Activated naive CD4-positive, alpha-beta T cell treated with anti-CD3 and anti-CD28 coated beads, Interleukin-2, amount 10 ng/mL, durations not matched to agents 7 days and 5 days (primary cell): ENCODE data around the gene METTL22.

ENCODE experiments used
- CTCF ChIA-PET: fragments of 350-600 bp; sonication (Branson Sonifier 250); formaldehyde crosslinking; loops from one replicate; lab custom pipeline; 2021; ENCODE audit warnings: antibody characterized with exemption; lab: Charles Lee
- DNase-seq: peaks from one replicate; pipeline ENCODE4 v3.0.0-alpha.2; 2020
- H3K27ac Mint-ChIP-seq: one replicate; pipeline ENCODE4 v1.8.0; 2021; ENCODE audit warnings: mild to moderate bottlenecking, moderate library complexity, mixed read lengths
- H3K27me3 Mint-ChIP-seq: one replicate; pipeline ENCODE4 v1.8.0; 2021; ENCODE audit warnings: mild to moderate bottlenecking, mixed read lengths
- H3K36me3 Mint-ChIP-seq: one replicate; pipeline ENCODE4 v1.8.0; 2021; ENCODE audit warnings: mixed read lengths
- H3K4me1 Mint-ChIP-seq: one replicate; pipeline ENCODE4 v1.8.0; 2021; ENCODE audit warnings: mixed read lengths
- H3K4me3 Mint-ChIP-seq: one replicate; pipeline ENCODE4 v1.8.0; 2021; ENCODE audit warnings: mild to moderate bottlenecking, moderate library complexity, mixed read lengths
- H3K9me3 Mint-ChIP-seq: one replicate; pipeline ENCODE4 v1.8.0; 2021; ENCODE audit warnings: mixed read lengths

METTL22 gene

DNA sequence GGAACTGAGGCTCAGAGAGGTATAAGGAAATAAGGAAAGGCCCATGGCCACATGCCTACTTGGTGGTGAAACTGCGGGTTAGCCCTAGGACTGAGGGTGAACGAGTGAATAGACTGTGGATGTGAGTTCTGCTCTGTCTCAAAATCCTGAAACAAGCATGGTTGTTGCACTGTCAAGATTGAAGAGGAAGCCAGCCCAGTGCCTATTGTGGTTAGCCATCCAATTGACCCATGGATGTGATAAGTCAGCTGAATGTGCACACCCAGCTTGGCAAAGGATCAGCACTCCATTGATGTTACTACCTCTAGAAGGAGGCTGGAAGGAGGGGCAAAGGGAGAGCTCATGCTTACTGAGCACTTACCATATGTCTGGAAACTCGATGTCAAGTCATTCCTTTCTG lies 35.6 kb upstream of the METTL22 start:
- DNase-seq, result no peak
- CTCF ChIA-PET, result no interaction called here
- H3K36me3 Mint-ChIP-seq, result no peaks in the 10 kb centered on the region
- no peak overlapping the region for H3K27ac Mint-ChIP-seq
- H3K9me3 Mint-ChIP-seq, result no peaks in the 10 kb centered on the region
- H3K4me3 Mint-ChIP-seq, result no peak overlapping the region
- H3K27me3 Mint-ChIP-seq, result peaks cover 31% of the 10 kb centered on the region
- no peaks in the 10 kb centered on the region for H3K4me1 Mint-ChIP-seq

DNA sequence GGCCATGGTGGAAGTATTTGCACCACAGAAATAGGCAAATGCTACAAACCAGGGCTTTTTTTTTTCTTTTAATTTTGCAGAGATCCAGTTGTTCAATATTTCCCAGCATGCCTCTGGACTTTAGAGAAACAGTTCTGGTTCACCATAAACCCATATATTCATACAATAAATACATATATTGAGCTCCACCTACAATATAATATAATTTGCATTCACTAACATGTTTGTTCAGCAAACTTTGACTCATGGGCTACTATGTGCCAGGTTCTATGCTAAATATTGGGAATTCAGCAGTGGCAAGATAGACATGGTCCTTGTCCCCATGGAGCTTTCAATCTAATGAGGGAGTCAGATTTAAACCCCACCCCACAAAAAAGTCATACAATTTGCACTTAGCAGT lies 34.4 kb upstream of the METTL22 start:
- Mint-ChIP-seq H3K36me3 (no peaks in the 10 kb centered on the region), H3K9me3 (no peaks in the 10 kb centered on the region), H3K4me1 (no peaks in the 10 kb centered on the region), H3K27me3 (peaks cover 26% of the 10 kb centered on the region), H3K4me3 (no peak overlapping the region), H3K27ac (no peak overlapping the region)
- DNase-seq, result no peak
- CTCF ChIA-PET, result no interaction called here

DNA sequence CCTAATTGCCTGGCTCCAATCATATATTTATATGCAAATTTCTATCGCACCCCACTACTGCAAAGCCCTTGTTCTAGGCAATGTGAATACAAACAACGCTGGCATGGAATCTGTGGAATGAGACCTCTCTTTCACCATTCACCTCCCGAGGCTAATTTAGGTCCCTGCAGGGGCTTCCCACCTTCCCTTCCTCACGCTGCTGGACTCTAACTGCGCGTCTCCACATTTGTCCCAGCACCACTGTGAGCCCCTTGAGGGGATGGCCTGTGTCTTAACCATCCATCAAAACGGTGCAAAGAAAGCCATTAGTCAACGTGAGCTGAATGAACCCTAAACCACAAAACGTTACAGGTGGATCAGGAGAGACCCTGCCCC lies 32.8 kb upstream of the METTL22 start:
- CTCF ChIA-PET, result no interaction called here
- Mint-ChIP-seq H3K36me3 (no peaks in the 10 kb centered on the region), H3K9me3 (no peaks in the 10 kb centered on the region), H3K27me3 (peaks cover 22% of the 10 kb centered on the region), H3K4me1 (no peaks in the 10 kb centered on the region), H3K4me3 (no peak overlapping the region), H3K27ac (peak overlapping the region; percentile 30)
- no peak for DNase-seq

DNA sequence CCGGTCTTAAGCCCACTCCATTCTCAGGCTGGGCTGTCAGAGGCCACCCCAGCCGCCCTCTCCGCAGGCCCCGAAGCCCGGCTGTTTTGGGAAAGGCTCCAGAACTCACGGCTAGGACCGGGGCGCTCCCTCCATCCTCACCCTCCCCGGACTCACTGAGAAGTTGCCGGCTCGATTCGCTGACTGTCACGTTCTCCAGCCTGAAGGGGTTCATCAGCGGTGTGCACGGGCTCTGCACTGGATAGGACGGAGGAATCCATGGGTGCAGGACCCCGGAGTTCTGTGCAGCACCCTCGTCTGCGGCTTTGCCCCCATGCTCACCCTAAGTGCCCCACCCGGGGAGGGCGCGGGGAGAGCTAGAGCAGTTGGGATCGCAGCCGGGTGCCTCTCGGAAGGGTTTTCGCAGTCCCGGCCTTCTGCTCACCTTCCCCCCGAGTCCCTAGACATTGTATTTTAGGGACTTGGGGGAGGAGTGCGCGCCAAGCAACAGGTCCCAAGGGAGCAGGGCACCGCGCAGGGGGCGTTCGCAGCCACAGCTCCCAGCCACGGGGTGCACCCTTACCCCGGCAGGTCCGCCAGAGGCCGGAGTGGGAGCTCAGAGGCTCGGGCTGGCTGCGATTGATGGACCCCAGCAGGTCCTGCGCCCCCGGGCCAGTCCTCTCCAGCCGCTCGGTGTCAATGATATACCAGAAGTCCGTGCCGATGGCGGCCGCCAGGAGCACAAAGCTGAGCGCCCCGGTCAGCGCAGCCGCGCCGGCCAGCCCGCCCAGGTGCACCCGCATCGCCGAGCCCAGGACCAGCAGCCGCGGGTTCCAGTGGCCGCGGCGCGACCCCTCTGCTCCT lies 32.2 kb upstream of the METTL22 start:
- Mint-ChIP-seq H3K4me3 (no peak overlapping the region), H3K27ac (no peak overlapping the region), H3K9me3 (no peaks in the 10 kb centered on the region), H3K4me1 (no peaks in the 10 kb centered on the region), H3K36me3 (no peaks in the 10 kb centered on the region), H3K27me3 (peaks cover 22% of the 10 kb centered on the region)
- CTCF ChIA-PET, result no interaction called here
- DNase-seq, result no peak

DNA sequence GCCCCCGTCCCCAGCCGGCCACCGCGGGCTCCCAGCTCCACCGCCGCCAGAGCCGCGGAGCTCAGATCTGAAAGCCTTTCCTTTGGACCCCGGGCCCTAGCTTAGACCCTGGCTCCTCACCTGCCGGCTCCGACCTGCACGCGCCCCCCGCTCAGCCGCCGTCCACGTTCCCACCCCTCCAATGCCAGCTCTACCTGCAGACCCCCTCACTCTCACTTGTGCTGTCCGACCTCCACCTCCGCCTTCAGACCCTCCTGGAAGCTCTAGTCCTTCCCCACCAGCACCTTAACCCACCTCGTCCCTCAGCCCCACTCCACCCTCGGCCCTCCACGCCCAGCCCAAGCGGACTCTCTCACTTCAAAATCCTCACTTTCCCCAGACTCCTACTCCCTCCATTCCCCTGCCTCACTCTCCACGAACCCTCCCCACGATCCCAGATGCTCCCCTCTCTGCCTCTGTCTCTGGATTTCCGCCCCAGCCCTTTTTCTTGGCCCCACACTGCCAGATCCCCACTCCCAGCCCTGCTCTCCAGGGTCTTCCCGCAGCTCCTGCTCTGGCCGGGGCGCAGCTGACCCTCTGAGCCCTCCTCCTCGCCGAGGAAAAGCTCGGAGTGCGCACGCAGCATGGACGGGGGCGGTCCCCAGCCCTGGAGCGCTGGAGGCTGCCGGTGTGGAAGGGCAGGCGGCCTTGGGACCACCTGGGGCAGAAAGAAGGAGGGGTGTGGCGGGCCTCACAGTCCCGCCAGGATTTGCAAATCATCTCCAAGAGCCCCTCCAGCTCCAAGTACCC lies 31.4 kb upstream of the METTL22 start, which contains the start of gene TMEM114:
Gene TMEM114 (minus strand): TSS at position 612 of the 789 bp plus-strand sequence. CDS start 673 bp downstream, outside the sequence.
- Mint-ChIP-seq H3K9me3 (no peaks in the 10 kb centered on the region), H3K27ac (no peak within 1 kb of the TSS), H3K27me3 (peaks cover 17% of the 10 kb centered on the region), H3K36me3 (no peaks in the 10 kb centered on the region), H3K4me3 (no peak within 1 kb of the TSS), H3K4me1 (no peaks in the 10 kb centered on the region)
- CTCF ChIA-PET, result no interaction called here
- no peak for DNase-seq

DNA sequence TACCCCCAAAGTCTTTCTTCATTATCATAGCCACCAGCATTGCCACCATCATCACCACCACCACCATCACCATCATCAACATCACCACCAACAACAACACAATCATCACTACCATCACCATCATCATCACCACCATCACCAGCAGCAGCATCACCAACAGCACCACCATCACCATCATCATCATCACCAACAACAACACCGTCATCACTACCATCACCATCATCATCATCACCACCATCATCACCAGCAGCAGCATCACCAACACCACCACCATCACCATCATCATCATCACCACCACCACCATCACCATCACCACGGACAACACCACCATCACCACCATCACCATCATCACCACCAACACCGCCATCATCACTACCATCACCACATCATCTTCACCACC lies 30.7 kb upstream of the METTL22 start:
- CTCF ChIA-PET, result no interaction called here
- no peak for DNase-seq
- H3K4me3 Mint-ChIP-seq, result no peak overlapping the region
- no peaks in the 10 kb centered on the region for H3K36me3 Mint-ChIP-seq
- no peaks in the 10 kb centered on the region for H3K9me3 Mint-ChIP-seq
- H3K27me3 Mint-ChIP-seq, result peaks cover 11% of the 10 kb centered on the region
- no peaks in the 10 kb centered on the region for H3K4me1 Mint-ChIP-seq
- H3K27ac Mint-ChIP-seq, result no peak overlapping the region

DNA sequence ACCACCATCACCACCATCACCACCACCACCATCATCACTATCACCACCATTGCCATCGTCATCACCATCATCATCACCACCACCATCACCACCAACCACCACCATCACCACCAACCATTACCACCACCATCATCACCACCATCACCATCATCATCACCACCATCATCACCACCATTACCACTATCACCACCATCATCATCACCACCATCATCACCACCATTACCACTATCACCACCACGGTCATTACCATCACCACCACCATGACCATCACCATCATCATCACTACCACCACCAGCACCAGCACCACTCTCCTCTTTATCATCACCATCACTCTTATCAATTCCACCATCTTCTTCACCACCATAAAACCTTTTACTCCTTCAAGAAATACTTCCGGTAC lies 30.0 kb upstream of the METTL22 start:
- H3K27ac Mint-ChIP-seq, result no peak overlapping the region
- no peaks in the 10 kb centered on the region for H3K36me3 Mint-ChIP-seq
- no peak overlapping the region for H3K4me3 Mint-ChIP-seq
- CTCF ChIA-PET, result no interaction called here
- H3K27me3 Mint-ChIP-seq, result peaks cover 5% of the 10 kb centered on the region
- DNase-seq, result no peak
- H3K4me1 Mint-ChIP-seq, result no peaks in the 10 kb centered on the region
- H3K9me3 Mint-ChIP-seq, result no peaks in the 10 kb centered on the region

DNA sequence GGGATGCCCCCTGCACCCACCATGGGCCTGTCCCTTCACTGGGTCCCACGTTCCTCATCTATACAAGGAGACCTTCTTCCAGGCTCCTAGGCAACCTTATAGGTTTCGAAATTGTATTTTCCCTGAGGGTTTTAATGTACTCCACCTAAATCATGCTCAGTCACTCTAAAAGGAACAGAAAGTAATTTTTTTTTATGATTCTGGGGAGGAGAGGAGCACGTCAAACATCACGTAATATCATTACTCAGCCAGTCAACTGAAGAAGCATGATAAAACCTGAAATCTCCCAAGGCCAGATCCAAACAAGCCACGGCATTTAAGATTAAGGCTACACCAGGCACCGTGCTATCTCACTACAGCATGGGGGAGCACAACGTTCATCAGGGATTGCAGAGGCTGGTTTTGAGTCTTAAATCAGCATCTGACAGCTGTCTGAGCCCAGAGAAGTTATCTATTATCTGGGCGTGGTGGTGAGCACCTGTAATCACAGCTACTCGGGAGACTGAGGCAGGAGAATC lies 27.3 kb upstream of the METTL22 start:
- no peaks in the 10 kb centered on the region for H3K36me3 Mint-ChIP-seq
- H3K4me1 Mint-ChIP-seq, result no peaks in the 10 kb centered on the region
- no peak overlapping the region for H3K27ac Mint-ChIP-seq
- CTCF ChIA-PET, result interaction anchor here (1.2 kb wide), 1 partner anchor 22 kb away, joined by 3 read pairs; no protein-coding TSS in a partner anchor
- no peaks in the 10 kb centered on the region for H3K27me3 Mint-ChIP-seq
- H3K4me3 Mint-ChIP-seq, result no peak overlapping the region
- DNase-seq, result no peak
- H3K9me3 Mint-ChIP-seq, result no peaks in the 10 kb centered on the region

DNA sequence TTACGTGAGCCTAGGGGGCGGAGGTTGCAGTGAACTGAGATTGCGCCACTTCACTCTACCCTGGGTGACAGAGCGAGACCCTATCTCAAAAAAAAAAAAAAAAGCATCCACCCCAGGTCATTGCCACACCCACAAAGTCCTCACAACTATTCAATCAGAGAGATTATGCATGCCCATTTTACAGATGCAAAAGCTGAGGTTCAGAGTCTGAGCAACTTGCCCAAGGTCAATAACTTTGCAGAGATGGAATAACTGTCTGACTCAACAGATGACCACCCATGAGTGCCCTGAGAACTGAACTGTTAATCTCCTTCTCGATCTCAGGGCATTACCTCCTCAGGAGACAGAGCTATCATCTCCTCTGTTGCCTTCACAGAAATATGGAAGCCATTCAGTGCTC lies 25.7 kb upstream of the METTL22 start:
- Mint-ChIP-seq H3K9me3 (no peaks in the 10 kb centered on the region), H3K27me3 (no peaks in the 10 kb centered on the region), H3K36me3 (no peaks in the 10 kb centered on the region), H3K4me3 (no peak overlapping the region), H3K4me1 (no peaks in the 10 kb centered on the region), H3K27ac (no peak overlapping the region)
- no peak for DNase-seq
- CTCF ChIA-PET, result no interaction called here

DNA sequence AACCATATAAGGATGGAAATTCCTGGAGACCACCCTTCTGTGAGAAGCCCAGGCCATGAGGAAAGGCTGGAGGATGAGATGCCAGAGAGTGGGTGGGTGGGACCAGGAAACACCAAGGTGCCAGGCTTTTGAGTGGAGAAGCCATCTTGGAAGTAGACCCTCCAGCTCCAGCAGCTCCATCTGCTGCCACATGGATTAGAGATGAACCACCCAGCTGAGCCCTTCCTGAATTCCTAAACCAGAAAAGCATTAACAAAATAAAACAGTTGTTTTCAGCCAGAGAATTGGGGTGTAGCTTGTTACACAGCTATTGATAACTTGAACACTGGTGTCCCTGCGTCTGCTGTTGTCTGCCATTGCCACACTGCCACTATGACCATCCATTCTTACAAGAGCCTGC lies 24.9 kb upstream of the METTL22 start:
- H3K27ac Mint-ChIP-seq, result no peak overlapping the region
- CTCF ChIA-PET, result no interaction called here
- DNase-seq, result no peak
- no peaks in the 10 kb centered on the region for H3K9me3 Mint-ChIP-seq
- H3K36me3 Mint-ChIP-seq, result no peaks in the 10 kb centered on the region
- no peak overlapping the region for H3K4me3 Mint-ChIP-seq
- no peaks in the 10 kb centered on the region for H3K4me1 Mint-ChIP-seq
- H3K27me3 Mint-ChIP-seq, result no peaks in the 10 kb centered on the region

DNA sequence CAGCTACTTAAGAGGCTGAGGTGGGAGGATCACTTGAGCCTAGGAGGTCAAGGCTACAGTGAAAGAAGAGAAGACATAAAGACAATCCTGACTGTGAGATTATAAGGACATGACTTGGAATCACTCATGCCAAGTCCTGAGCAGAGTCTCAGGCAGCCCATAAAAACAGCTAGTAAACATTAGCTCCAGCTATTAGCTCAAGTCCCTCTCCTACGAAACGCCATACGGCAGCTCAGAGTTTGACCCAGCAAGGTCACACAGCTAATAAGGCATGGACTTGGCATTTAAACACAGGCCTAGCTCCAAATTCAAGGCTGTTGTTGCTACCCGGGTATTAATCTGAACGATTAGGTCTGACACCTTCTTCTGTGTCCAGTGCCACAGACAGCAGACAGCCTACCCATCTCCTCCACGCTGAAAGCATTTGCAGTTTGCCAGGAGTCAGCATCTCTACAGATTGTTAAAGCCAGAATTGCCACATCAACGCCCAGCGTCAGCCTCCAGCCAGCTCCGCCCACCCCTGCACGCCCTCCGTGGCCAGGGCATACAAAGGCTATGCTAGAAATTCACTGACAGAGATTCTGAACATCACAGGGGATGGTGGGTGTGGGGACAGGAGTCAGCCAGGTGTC lies 21.2 kb upstream of the METTL22 start:
- H3K9me3 Mint-ChIP-seq, result no peaks in the 10 kb centered on the region
- DNase-seq, result no peak
- no peaks in the 10 kb centered on the region for H3K36me3 Mint-ChIP-seq
- H3K27ac Mint-ChIP-seq, result no peak overlapping the region
- CTCF ChIA-PET, result no interaction called here
- H3K4me3 Mint-ChIP-seq, result no peak overlapping the region
- no peaks in the 10 kb centered on the region for H3K4me1 Mint-ChIP-seq
- peaks cover 7% of the 10 kb centered on the region for H3K27me3 Mint-ChIP-seq

DNA sequence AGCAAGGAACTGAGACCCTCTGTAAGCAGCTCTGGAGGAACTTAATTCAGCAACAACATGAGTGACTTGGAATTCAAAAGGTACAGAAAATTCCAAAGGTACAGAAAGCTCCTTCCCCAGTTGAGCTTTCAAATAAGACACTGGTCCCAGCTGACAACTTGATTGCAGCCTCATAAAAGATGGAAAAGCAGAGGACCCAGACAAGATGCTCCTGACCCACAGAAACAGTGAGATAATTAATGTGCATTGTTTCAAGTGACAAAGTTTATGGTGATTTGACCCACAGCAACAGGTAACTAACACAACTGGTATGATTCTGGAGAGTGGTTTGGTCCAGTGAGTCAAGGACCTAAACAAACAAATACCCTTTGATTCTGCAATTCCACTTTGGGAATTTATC lies 15.9 kb upstream of the METTL22 start:
- no peaks in the 10 kb centered on the region for H3K36me3 Mint-ChIP-seq
- CTCF ChIA-PET, result no interaction called here
- H3K27me3 Mint-ChIP-seq, result peaks cover 7% of the 10 kb centered on the region
- no peaks in the 10 kb centered on the region for H3K4me1 Mint-ChIP-seq
- no peak overlapping the region for H3K27ac Mint-ChIP-seq
- no peak overlapping the region for H3K4me3 Mint-ChIP-seq
- no peaks in the 10 kb centered on the region for H3K9me3 Mint-ChIP-seq
- no peak for DNase-seq

DNA sequence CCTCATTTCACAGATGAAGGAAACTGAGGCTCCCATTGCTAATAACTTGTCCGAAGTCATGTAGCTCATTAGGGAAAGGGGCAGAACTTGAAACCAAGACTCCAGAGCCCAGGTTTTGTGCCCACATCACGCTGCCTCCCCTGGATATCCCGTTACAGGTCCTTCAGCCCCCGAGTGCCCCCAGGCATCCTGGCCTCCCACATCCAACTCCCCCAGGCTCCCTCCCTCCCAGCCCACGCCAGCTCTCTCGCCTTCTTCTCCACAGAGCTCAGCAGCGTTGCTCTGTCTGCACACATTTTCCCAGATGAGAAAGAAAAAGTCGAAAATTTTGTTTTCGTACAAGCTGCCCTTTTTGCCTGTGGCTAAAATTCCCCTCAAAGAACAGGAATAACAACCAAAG lies 14.3 kb upstream of the METTL22 start:
- Mint-ChIP-seq H3K27ac (no peak overlapping the region), H3K36me3 (no peaks in the 10 kb centered on the region), H3K4me3 (no peak overlapping the region), H3K4me1 (no peaks in the 10 kb centered on the region), H3K9me3 (no peaks in the 10 kb centered on the region), H3K27me3 (peaks cover 15% of the 10 kb centered on the region)
- CTCF ChIA-PET, result no interaction called here
- DNase-seq, result no peak

DNA sequence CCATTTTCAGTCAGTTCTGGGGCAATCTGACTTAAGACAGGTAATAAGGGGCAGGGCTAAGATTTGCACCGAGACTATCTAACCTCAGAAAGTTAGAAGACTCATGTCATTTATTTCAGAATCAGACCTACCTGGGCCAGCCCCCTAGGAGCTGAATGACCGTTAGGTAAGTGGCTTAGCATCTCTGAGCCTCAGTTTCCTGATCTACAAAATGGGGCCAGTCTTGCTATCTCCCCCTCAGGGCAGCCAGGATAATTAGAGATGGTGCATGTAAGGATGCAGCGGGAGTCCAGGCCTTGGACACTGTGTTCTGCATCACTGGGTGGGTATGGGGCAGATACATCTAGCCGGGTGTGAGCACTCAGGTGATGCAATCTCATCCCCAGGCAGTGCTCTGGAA lies 10.4 kb upstream of the METTL22 start:
- H3K4me3 Mint-ChIP-seq, result no peak overlapping the region
- H3K27ac Mint-ChIP-seq, result no peak overlapping the region
- H3K4me1 Mint-ChIP-seq, result no peaks in the 10 kb centered on the region
- peaks cover 22% of the 10 kb centered on the region for H3K27me3 Mint-ChIP-seq
- CTCF ChIA-PET, result no interaction called here
- H3K36me3 Mint-ChIP-seq, result no peaks in the 10 kb centered on the region
- H3K9me3 Mint-ChIP-seq, result no peaks in the 10 kb centered on the region
- DNase-seq, result no peak
